Measurements from ENCODE around the gene RBMS1.

The RBMS1 gene

GRCh38 chr2:160293391-160294091 lies 200.1 kb downstream of the RBMS1 start:
- H3K27ac ChIP-seq, result peak overlapping the region; percentile 82
- peak; percentile 61 for DNase-seq (ENCODE audit: low read depth, low spot score)

GRCh38 chr2:160292225-160292624 lies 201.4 kb downstream of the RBMS1 start:
- peak overlapping the region; percentile 82 for H3K27ac ChIP-seq
- no peak for DNase-seq (ENCODE audit: low read depth, low spot score)

- H3K27ac ChIP-seq, result no peak overlapping the region
These were observed 202.2 kb downstream of the RBMS1 start for GRCh38 chr2:160291382-160291781.

GRCh38 chr2:160290598-160290997 lies 203.0 kb downstream of the RBMS1 start:
- H3K27ac ChIP-seq, result peak overlapping the region; percentile 52
- no peak for DNase-seq (ENCODE audit: low read depth, low spot score)

More at GRCh38 chr2:160291382-160291781, 202.2 kb downstream of the RBMS1 start:
- no peak for DNase-seq (ENCODE audit: low read depth, low spot score)

- peak overlapping the region; percentile 52 for H3K27ac ChIP-seq
- no peak for DNase-seq (ENCODE audit: low read depth, low spot score)
These were observed 203.8 kb downstream of the RBMS1 start for GRCh38 chr2:160289831-160290230.

GRCh38 chr2:160289126-160289525 lies 204.5 kb downstream of the RBMS1 start:
- H3K27ac ChIP-seq, result peak overlapping the region; percentile 52
- no peak for DNase-seq (ENCODE audit: low read depth, low spot score)

- H3K27ac ChIP-seq, result peak overlapping the region; percentile 52
These were observed 205.3 kb downstream of the RBMS1 start for GRCh38 chr2:160288324-160288723.

GRCh38 chr2:160287476-160287875 lies 206.1 kb downstream of the RBMS1 start:
- no peak for DNase-seq (ENCODE audit: low read depth, low spot score)
- H3K27ac ChIP-seq, result peak overlapping the region; percentile 1

More at GRCh38 chr2:160288324-160288723, 205.3 kb downstream of the RBMS1 start:
- no peak for DNase-seq (ENCODE audit: low read depth, low spot score)

- no peak overlapping the region for H3K27ac ChIP-seq
These were observed 207.1 kb downstream of the RBMS1 start for GRCh38 chr2:160286551-160286950.

GRCh38 chr2:160283675-160284074 lies 209.9 kb downstream of the RBMS1 start:
- H3K27ac ChIP-seq, result no peak overlapping the region
- no peak for DNase-seq (ENCODE audit: low read depth, low spot score)

More at GRCh38 chr2:160286551-160286950, 207.1 kb downstream of the RBMS1 start:
- DNase-seq (ENCODE audit: low read depth, low spot score), result no peak

- H3K27ac ChIP-seq, result peak overlapping the region; percentile 65
- no peak for DNase-seq (ENCODE audit: low read depth, low spot score)
These were observed 211.5 kb downstream of the RBMS1 start for GRCh38 chr2:160282063-160282580.

GRCh38 chr2:160281213-160281612 lies 212.4 kb downstream of the RBMS1 start:
- peak overlapping the region; percentile 65 for H3K27ac ChIP-seq
- no peak for DNase-seq (ENCODE audit: low read depth, low spot score)

GRCh38 chr2:160279813-160280465 lies 213.7 kb downstream of the RBMS1 start:
- DNase-seq (ENCODE audit: low read depth, low spot score), result peak; percentile 29
- peak overlapping the region; percentile 65 for H3K27ac ChIP-seq

GRCh38 chr2:160278879-160279177 lies 214.8 kb downstream of the RBMS1 start:
- peak overlapping the region; percentile 65 for H3K27ac ChIP-seq
- DNase-seq (ENCODE audit: low read depth, low spot score), result no peak

- no peak overlapping the region for H3K27ac ChIP-seq
- no peak for DNase-seq (ENCODE audit: low read depth, low spot score)
These were observed 215.3 kb downstream of the RBMS1 start for GRCh38 chr2:160278101-160278878.

- no peak for DNase-seq (ENCODE audit: low read depth, low spot score)
- H3K27ac ChIP-seq, result no peak overlapping the region
These were observed 216.5 kb downstream of the RBMS1 start for GRCh38 chr2:160277151-160277550.

- no peak for DNase-seq (ENCODE audit: low read depth, low spot score)
- H3K27ac ChIP-seq, result no peak overlapping the region
These were observed 218.0 kb downstream of the RBMS1 start for GRCh38 chr2:160275656-160276055.

- H3K27ac ChIP-seq, result peak overlapping the region; percentile 71
- DNase-seq (ENCODE audit: low read depth, low spot score), result no peak
These were observed 222.2 kb downstream of the RBMS1 start for GRCh38 chr2:160271171-160272086.

- H3K27ac ChIP-seq, result peak overlapping the region; percentile 71
- DNase-seq (ENCODE audit: low read depth, low spot score), result no peak
These were observed 223.0 kb downstream of the RBMS1 start for GRCh38 chr2:160270571-160271113.

Measured in epithelial cell of prostate (primary cell).